Lower lobe of right lung (tissue), 2 donors: ENCODE measurements around the gene VARS2. TPM values are rescaled to one million over a fixed set of nuclear protein-coding genes. Genes with fewer than 3 reads are reported as not detected.
"Not testable (repeated sequence)": the region's sequence is repeated elsewhere in the genome, so short reads cannot be mapped to it uniquely, and the experiment has no call there.

ENCODE experiments used
- ATAC-seq, 2 donors: fragments of 200-7000 bp; cut with Tn5 transposase; one replicate each; pipeline ENCODE4 v1.9.1; 2020 to 2022; ENCODE audit warnings: mild to moderate bottlenecking in 2 of 2, moderate library complexity in 2 of 2
- DNase-seq: peaks from one replicate; pipeline ENCODE4 v3.0.0-alpha.2; 2020
- H3K27ac ChIP-seq: fragments of 200-600 bp; one replicate; pipeline ENCODE4 v1.8.0; 2022
- H3K27me3 ChIP-seq: fragments of 200-600 bp; one replicate; pipeline ENCODE4 v1.8.0; 2022; ENCODE audit warnings: low read depth
- H3K36me3 ChIP-seq: fragments of 200-600 bp; one replicate; pipeline ENCODE4 v1.8.0; 2022; ENCODE audit warnings: mild to moderate bottlenecking
- H3K4me1 ChIP-seq: fragments of 200-600 bp; one replicate; pipeline ENCODE4 v1.8.0; 2022
- H3K4me3 ChIP-seq: fragments of 200-600 bp; one replicate; pipeline ENCODE4 v1.8.0; 2022; ENCODE audit warnings: mild to moderate bottlenecking
- H3K9me3 ChIP-seq: fragments of 200-600 bp; one replicate; pipeline ENCODE4 v1.8.0; 2022
- intact Hi-C: fragments of 100-400 bp; cut with DNase I; formaldehyde crosslinking; loops from one replicate; pipeline ENCODE4 v1.11.0; 2022
- total RNA-seq: library from RNA; stranded (reverse); fragmentation: NEBNext Ultra II Directional; extraction: Animal tissue kit (Norgen Biotek cat#: 25700); gene quantifications from one replicate; pipeline ENCODE4 v1.2.1, GENCODE V29; 2021
- TF ChIP-seq, protein P1 (sequence below): fragments of 200-600 bp; IDR thresholded peaks from one replicate; pipeline ENCODE4 v1.8.0; 2022; ENCODE audit warnings: antibody characterized with exemption, mild to moderate bottlenecking
- donor health status: DM: no; HTN: yes; CAD: no; lungs with severe emphysema.

VARS2 gene
- total RNA-seq, 1 donor from 2014 or later, result 33.0 TPM

DNA sequence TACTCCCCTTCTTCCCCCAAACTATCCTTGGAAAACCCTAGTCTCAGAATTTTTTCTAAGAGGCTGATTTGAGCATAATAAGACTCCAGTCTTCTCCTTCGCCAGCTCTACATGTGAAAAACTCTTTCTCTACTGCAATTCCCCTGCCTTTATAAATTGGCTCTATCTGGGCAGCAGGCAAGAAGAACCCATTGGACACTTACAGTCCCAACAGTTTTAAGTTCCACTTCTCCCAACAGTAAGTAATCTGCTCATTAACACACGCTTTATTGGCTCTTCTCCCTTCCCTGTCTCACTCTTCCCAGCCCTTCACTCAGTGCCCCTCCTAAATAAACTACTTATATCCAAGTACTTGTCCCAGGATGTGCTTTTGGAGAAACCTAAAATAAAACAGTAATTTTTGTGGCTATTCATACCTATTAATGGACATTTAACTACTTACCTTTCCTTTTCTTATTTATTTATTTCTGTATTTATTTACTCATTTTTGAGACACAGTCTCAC lies 40.8 kb upstream of the VARS2 start:
- Histone ChIP-seq H3K4me1 (peaks cover 12% of the 10 kb centered on the region), H3K9me3 (peaks cover 6% of the 10 kb centered on the region), H3K4me3 (no peak overlapping the region), H3K27me3 (no peaks in the 10 kb centered on the region), H3K36me3 (no peaks in the 10 kb centered on the region), H3K27ac (no peak overlapping the region)
- ATAC-seq (no peak), DNase-seq (no peak)
- TF ChIP-seq, protein P1, sequence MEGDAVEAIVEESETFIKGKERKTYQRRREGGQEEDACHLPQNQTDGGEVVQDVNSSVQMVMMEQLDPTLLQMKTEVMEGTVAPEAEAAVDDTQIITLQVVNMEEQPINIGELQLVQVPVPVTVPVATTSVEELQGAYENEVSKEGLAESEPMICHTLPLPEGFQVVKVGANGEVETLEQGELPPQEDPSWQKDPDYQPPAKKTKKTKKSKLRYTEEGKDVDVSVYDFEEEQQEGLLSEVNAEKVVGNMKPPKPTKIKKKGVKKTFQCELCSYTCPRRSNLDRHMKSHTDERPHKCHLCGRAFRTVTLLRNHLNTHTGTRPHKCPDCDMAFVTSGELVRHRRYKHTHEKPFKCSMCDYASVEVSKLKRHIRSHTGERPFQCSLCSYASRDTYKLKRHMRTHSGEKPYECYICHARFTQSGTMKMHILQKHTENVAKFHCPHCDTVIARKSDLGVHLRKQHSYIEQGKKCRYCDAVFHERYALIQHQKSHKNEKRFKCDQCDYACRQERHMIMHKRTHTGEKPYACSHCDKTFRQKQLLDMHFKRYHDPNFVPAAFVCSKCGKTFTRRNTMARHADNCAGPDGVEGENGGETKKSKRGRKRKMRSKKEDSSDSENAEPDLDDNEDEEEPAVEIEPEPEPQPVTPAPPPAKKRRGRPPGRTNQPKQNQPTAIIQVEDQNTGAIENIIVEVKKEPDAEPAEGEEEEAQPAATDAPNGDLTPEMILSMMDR, result no peak
- intact Hi-C loops, result loop anchor here (10.0 kb wide), 1 partner anchor 48 kb away; no protein-coding TSS in a partner anchor

DNA sequence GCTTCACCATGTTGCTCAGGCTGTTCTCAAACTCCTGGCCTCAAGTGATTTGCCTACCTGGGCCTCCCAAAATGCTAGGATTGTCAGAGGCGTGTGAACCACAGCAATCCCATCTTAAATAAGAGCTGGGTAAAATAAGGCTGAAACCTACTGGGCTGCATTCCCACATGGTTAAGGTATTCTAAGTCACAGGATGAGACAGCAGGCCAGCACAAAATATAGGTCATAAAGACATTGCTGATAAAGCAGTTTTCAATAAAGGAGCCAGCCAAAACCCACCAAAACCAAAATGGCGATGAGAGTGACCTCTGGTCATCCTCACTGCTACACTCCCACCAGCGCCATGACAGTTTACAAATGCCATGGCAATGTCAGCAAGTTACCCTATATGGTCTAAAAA lies 40.2 kb upstream of the VARS2 start:
- not testable (repeated sequence) for ATAC-seq, H3K4me3 ChIP-seq, H3K36me3 ChIP-seq, H3K27me3 ChIP-seq, H3K9me3 ChIP-seq, DNase-seq, H3K27ac ChIP-seq
- peaks cover 12% of the 10 kb centered on the region for H3K4me1 ChIP-seq
- intact Hi-C loops, result loop anchor here (10.0 kb wide), 1 partner anchor 49 kb away; no protein-coding TSS in a partner anchor

DNA sequence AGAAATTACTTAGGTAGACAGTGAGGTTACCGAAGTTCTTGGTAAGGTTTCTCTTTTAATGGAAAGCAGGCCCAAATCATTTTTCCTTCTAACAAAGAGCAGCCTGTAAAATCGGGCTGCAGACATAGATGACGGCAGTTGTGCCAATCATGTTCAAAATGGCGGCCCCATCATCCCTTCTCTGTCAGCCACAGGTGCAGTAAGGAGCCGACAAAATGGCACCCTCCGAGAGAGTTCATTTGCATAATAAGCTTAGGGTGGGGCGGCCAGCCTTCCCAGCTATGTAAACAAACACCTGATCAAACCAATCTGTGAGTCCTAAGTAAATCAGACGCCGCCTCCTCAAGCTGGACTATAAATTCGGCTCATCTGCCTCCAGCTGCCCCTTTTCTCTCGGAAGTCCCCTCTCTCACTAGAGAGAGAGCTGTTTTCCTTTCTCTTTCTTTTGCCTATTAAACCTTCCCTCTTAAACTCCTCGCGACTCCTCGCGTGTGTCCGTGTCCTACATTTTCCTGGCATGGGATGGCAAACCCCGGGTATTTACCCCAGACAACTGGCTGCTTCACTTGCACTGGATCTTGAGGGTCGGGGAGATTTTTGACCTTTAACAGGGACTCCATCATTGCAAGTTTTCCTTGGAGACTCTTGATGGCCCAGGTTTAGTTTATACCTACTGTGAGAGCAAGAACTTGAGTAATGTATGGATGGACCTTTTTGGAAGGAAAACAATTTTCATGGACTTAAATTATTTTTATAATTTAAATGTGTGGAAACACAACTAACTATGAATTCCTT lies 38.6 kb upstream of the VARS2 start:
- Histone ChIP-seq H3K27me3 (no peaks in the 10 kb centered on the region), H3K36me3 (no peaks in the 10 kb centered on the region), H3K9me3 (peaks cover 6% of the 10 kb centered on the region), H3K4me1 (peaks cover 12% of the 10 kb centered on the region), H3K4me3 (no peak overlapping the region), H3K27ac (no peak overlapping the region)
- ATAC-seq, result no peak
- TF ChIP-seq, protein P1, result no peak
- DNase-seq, result no peak
- intact Hi-C loops, result loop anchor here (10.0 kb wide), 1 partner anchor 51 kb away; no protein-coding TSS in a partner anchor

DNA sequence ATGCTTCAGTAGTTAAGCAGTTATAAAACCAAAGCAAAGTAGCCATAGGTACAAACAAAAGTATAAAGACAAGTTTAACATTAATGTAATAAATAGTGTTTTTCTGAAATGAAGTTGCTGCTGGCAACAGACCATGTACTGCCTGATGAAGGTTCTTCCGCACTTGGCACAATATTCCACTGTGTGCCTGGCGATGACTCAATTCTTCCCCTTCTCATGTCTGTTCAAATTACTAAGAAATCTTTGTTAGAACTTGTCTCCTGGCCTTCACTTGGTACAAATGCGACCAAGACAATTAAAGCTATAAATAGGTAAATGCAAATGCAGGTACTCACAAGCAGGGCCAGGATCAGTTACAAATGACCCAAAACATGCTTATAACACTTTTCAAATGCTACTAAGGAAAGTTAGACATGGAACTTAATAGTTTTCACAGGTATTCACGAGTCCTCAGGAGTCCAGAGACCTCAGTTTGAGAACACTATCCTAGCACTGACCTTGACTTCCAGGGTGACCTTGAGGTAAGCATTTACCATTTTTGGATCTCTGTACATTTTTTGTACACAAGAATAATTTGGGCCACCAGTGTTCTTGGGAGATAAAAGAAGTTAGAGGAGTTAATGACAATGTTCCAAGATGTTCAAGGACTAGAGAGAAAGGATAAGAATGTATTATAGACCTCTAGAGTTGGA lies 37.9 kb upstream of the VARS2 start:
- Histone ChIP-seq H3K4me1 (peaks cover 12% of the 10 kb centered on the region), H3K27ac (no peak overlapping the region), H3K9me3 (peaks cover 6% of the 10 kb centered on the region), H3K27me3 (no peaks in the 10 kb centered on the region), H3K4me3 (no peak overlapping the region), H3K36me3 (no peaks in the 10 kb centered on the region)
- DNase-seq (no peak), ATAC-seq (no peak)
- TF ChIP-seq, protein P1, result no peak
- intact Hi-C loops, result loop anchor here (10.0 kb wide), 1 partner anchor 51 kb away; no protein-coding TSS in a partner anchor

DNA sequence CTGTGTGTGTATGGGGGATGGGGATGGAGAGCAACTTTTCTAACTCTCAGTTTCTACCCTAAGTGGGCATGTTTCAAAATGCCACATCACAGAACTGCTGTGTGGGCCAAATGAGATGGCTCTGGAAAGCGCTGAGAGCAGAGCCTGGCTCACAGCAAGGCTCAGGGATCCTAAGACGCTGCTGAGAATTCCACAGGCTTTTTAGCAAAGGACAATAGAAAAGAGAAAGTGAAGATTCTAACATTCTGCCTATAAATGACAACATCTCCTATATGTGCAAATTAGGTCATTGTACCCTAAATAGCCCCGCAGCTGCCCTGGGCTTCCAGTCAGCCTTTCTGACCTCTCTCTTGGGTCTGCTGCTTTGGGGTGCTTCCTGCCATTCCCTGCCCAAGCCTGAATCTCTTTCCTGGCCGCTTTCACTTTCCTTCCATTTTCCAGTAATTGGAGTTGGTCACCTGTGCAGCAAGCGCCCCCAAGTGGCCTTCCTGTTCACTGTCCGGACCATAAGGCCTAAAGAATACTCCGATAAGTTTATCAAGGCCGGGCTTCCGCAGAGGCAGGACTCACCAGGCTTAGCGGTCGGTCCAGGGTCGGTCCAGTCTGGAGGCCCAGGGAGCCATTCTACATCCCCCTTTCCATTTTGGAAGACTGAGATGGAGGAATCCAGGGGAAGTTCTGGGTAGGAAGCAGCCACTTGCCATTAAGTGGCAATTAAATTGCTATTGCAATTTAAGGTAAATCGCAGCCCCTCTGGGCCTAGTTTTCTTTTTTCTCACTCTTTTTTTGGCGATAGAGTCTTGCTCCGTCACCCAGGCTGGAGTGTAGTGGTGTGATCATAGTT lies 36.4 kb upstream of the VARS2 start:
- H3K27me3 ChIP-seq, result no peaks in the 10 kb centered on the region
- ATAC-seq, result peak; percentile 90
- peak overlapping the region; percentile 72 for H3K27ac ChIP-seq
- TF ChIP-seq, protein P1, result peak; percentile 86
- intact Hi-C loops, result loop anchor here (10.0 kb wide), 1 partner anchor 53 kb away; no protein-coding TSS in a partner anchor
- no peaks in the 10 kb centered on the region for H3K36me3 ChIP-seq
- H3K4me1 ChIP-seq, result peaks cover 19% of the 10 kb centered on the region
- no peaks in the 10 kb centered on the region for H3K9me3 ChIP-seq
- H3K4me3 ChIP-seq, result peak overlapping the region; percentile 44
- peak; percentile 93 for DNase-seq
